Measurements from ENCODE around the gene NHERF1.

The NHERF1 gene

GRCh38 chr17:74772053-74772452, 23.6 kb downstream of the NHERF1 start:
- Histone ChIP-seq H3K4me1 (ENCODE audit: low read length) (peaks cover 2% of the 10 kb centered on the region), H3K36me3 (replicated peaks; ENCODE audit: insufficient read depth, low read length) (0 out of 2 replicates have a peak, but pooled peaks cover 7% of the 10 kb centered on the region), H2AFZ (ENCODE audit: low read length) (no peak overlapping the region), H3F3A (ENCODE audit: insufficient read depth, low read length) (peaks cover 56% of the 10 kb centered on the region), H3K4me2 (ENCODE audit: low read depth, low read length) (no peak overlapping the region), H3K27ac (ENCODE audit: low read length) (no peak overlapping the region), H3K27me3 (replicated peaks; ENCODE audit: insufficient read depth, low read length) (no peaks in the 10 kb centered on the region), H4K20me1 (ENCODE audit: insufficient read depth, low read length) (peaks cover 5% of the 10 kb centered on the region; the same call in 1 of the 2 replicates), H3K9me3 (replicated peaks; ENCODE audit: insufficient read depth, low read length) (no peaks in the 10 kb centered on the region), H3K79me2 (ENCODE audit: low read length) (peaks cover 94% of the 10 kb centered on the region), H3K9ac (ENCODE audit: low read length) (no peak overlapping the region), H3K9me2 (replicated peaks; ENCODE audit: insufficient read depth, low read length) (no peaks in the 10 kb centered on the region), H3K4me3 (ENCODE audit: low read length) (no peak overlapping the region)
- no peak for DNase-seq
- TF ChIP-seq, protein P1, sequence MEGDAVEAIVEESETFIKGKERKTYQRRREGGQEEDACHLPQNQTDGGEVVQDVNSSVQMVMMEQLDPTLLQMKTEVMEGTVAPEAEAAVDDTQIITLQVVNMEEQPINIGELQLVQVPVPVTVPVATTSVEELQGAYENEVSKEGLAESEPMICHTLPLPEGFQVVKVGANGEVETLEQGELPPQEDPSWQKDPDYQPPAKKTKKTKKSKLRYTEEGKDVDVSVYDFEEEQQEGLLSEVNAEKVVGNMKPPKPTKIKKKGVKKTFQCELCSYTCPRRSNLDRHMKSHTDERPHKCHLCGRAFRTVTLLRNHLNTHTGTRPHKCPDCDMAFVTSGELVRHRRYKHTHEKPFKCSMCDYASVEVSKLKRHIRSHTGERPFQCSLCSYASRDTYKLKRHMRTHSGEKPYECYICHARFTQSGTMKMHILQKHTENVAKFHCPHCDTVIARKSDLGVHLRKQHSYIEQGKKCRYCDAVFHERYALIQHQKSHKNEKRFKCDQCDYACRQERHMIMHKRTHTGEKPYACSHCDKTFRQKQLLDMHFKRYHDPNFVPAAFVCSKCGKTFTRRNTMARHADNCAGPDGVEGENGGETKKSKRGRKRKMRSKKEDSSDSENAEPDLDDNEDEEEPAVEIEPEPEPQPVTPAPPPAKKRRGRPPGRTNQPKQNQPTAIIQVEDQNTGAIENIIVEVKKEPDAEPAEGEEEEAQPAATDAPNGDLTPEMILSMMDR (IDR thresholded peaks at IDR 0.05; ENCODE audit: low read length) = no peak
- TF ChIP-seq EZH2 (optimal IDR thresholded peaks at IDR 0.05; ENCODE audit: low read depth, low read length) (no peak), EZH2phosphoT487 (IDR thresholded peaks at IDR 0.05; ENCODE audit: low read length) (no peak)

DNA sequence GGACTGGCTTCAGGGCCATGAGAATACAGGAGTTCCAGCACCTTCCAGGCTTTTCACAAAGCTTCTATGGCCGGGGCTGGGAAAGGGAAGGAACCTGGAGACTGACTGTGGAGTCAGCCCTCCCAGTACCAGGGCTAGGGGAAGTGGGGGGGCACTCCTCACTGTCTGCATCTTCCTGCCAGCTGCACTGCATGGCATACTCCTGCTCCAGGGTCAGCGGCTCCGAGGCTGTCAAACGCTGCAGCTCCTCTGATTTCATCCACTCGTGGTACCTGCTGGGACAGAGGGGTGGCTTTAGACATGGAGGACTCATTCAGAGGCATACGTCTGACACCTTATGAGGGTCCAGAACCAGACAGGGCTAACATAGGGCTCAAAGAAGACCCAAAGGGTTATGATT, 25.0 kb downstream of the NHERF1 start:
- no peaks in the 10 kb centered on the region for H3K9me2 ChIP-seq (replicated peaks; ENCODE audit: insufficient read depth, low read length)
- no peak overlapping the region for H3K4me2 ChIP-seq (ENCODE audit: low read depth, low read length)
- H3K9me3 ChIP-seq (replicated peaks; ENCODE audit: insufficient read depth, low read length) = no peaks in the 10 kb centered on the region
- no peak overlapping the region for H2AFZ ChIP-seq (ENCODE audit: low read length)
- no peak overlapping the region for H3K4me3 ChIP-seq (ENCODE audit: low read length)
- no peak overlapping the region for H3K9ac ChIP-seq (ENCODE audit: low read length)
- H3F3A ChIP-seq (ENCODE audit: insufficient read depth, low read length) = peaks cover 47% of the 10 kb centered on the region
- peaks cover 92% of the 10 kb centered on the region for H3K79me2 ChIP-seq (ENCODE audit: low read length)
- peaks cover 5% of the 10 kb centered on the region; the same call in 1 of the 2 replicates for H4K20me1 ChIP-seq (ENCODE audit: insufficient read depth, low read length)
- no peak for TF ChIP-seq EZH2 (optimal IDR thresholded peaks at IDR 0.05; ENCODE audit: low read depth, low read length)
- no peak for TF ChIP-seq EZH2phosphoT487 (IDR thresholded peaks at IDR 0.05; ENCODE audit: low read length)
- TF ChIP-seq, protein P1 (IDR thresholded peaks at IDR 0.05; ENCODE audit: low read length) = no peak
- H3K27me3 ChIP-seq (replicated peaks; ENCODE audit: insufficient read depth, low read length) = no peaks in the 10 kb centered on the region
- H3K36me3 ChIP-seq (replicated peaks; ENCODE audit: insufficient read depth, low read length) = 0 out of 2 replicates have a peak, but pooled peaks cover 7% of the 10 kb centered on the region
- H3K4me1 ChIP-seq (ENCODE audit: low read length) = peaks cover 5% of the 10 kb centered on the region
- no peak overlapping the region for H3K27ac ChIP-seq (ENCODE audit: low read length)
- no peak for DNase-seq

- 0 out of 2 replicates have a peak, but pooled peaks cover 7% of the 10 kb centered on the region for H3K36me3 ChIP-seq (replicated peaks; ENCODE audit: insufficient read depth, low read length)
Observed at GRCh38 chr17:74773871-74774286, 25.5 kb downstream of the NHERF1 start.

More at GRCh38 chr17:74773871-74774286, 25.5 kb downstream of the NHERF1 start:
- no peak overlapping the region for H3K9ac ChIP-seq (ENCODE audit: low read length)
- no peak overlapping the region for H2AFZ ChIP-seq (ENCODE audit: low read length)
- peaks cover 5% of the 10 kb centered on the region; the same call in 1 of the 2 replicates for H4K20me1 ChIP-seq (ENCODE audit: insufficient read depth, low read length)
- H3K4me1 ChIP-seq (ENCODE audit: low read length) = peaks cover 5% of the 10 kb centered on the region
- no peak for TF ChIP-seq EZH2phosphoT487 (IDR thresholded peaks at IDR 0.05; ENCODE audit: low read length)
- TF ChIP-seq, protein P1 (IDR thresholded peaks at IDR 0.05; ENCODE audit: low read length) = no peak
- no peak for TF ChIP-seq EZH2 (optimal IDR thresholded peaks at IDR 0.05; ENCODE audit: low read depth, low read length)
- no peaks in the 10 kb centered on the region for H3K9me3 ChIP-seq (replicated peaks; ENCODE audit: insufficient read depth, low read length)
- H3K4me2 ChIP-seq (ENCODE audit: low read depth, low read length) = no peak overlapping the region
- no peak overlapping the region for H3K4me3 ChIP-seq (ENCODE audit: low read length)
- H3F3A ChIP-seq (ENCODE audit: insufficient read depth, low read length) = peaks cover 42% of the 10 kb centered on the region
- H3K27ac ChIP-seq (ENCODE audit: low read length) = no peak overlapping the region
- H3K79me2 ChIP-seq (ENCODE audit: low read length) = peaks cover 89% of the 10 kb centered on the region
- no peak for DNase-seq
- H3K27me3 ChIP-seq (replicated peaks; ENCODE audit: insufficient read depth, low read length) = no peaks in the 10 kb centered on the region
- H3K9me2 ChIP-seq (replicated peaks; ENCODE audit: insufficient read depth, low read length) = no peaks in the 10 kb centered on the region
